H9 (cell line): ENCODE measurements around the gene TNFRSF4. TPM values are rescaled to one million over a fixed set of nuclear protein-coding genes. Genes with fewer than 3 reads are reported as not detected.

Experiments used
- DNase-seq: peaks from one replicate; pipeline ENCODE4 v3.0.0-alpha.2; 2017
- H2AFZ ChIP-seq: one replicate; pipeline ENCODE4 v1.6.1; 2013; ENCODE audit warnings: mild to moderate bottlenecking, low read length, control low read depth, moderate library complexity
- H2AK5ac ChIP-seq: 2 replicates; pipeline ENCODE4 v1.6.1; 2013; ENCODE audit warnings: low read length, control low read depth, mixed read lengths; ENCODE audit not compliant: insufficient read length
- H2BK120ac ChIP-seq: one replicate; pipeline ENCODE4 v1.6.1; 2013; ENCODE audit warnings: low read depth, mild to moderate bottlenecking, low read length, control low read depth, inconsistent platforms; ENCODE audit not compliant: poor library complexity, severe bottlenecking
- H2BK12ac ChIP-seq: 2 replicates; pipeline ENCODE4 v1.6.1; 2013; ENCODE audit warnings: low read length, control low read depth, mixed read lengths, low read depth; ENCODE audit not compliant: insufficient read length
- H2BK15ac ChIP-seq: 2 replicates; pipeline ENCODE4 v1.6.1; 2013; ENCODE audit warnings: low read depth, low read length, control low read depth
- H2BK20ac ChIP-seq: one replicate; pipeline ENCODE4 v1.6.1; 2013; ENCODE audit warnings: low read depth, mild to moderate bottlenecking, low read length, control low read depth, inconsistent platforms; ENCODE audit not compliant: poor library complexity, severe bottlenecking
- H2BK5ac ChIP-seq: 2 replicates; pipeline ENCODE4 v1.6.1; 2013; ENCODE audit warnings: low read length, control low read depth, mixed read lengths; ENCODE audit not compliant: insufficient read length
- H3K14ac ChIP-seq: 2 replicates; pipeline ENCODE4 v1.6.1; 2013; ENCODE audit warnings: low read length, control low read depth; ENCODE audit not compliant: insufficient read depth
- H3K18ac ChIP-seq: 2 replicates; pipeline ENCODE4 v1.6.1; 2013; ENCODE audit warnings: low read depth, mild to moderate bottlenecking, mixed read lengths, low read length, control low read depth; ENCODE audit not compliant: insufficient read length
- H3K23ac ChIP-seq: 2 replicates; pipeline ENCODE4 v1.6.1; 2013; ENCODE audit warnings: low read length, control low read depth, mixed read lengths, low read depth; ENCODE audit not compliant: insufficient read length
- H3K23me2 ChIP-seq: 2 replicates; pipeline ENCODE4 v1.6.1; 2013; ENCODE audit warnings: low read depth, mild to moderate bottlenecking, mixed read lengths, low read length, control low read depth; ENCODE audit not compliant: insufficient read length, poor library complexity, severe bottlenecking
- H3K27ac ChIP-seq: 2 replicates; pipeline ENCODE4 v1.5.1; 2013; ENCODE audit warnings: low read length, control low read depth, mixed read lengths, low read depth; ENCODE audit not compliant: insufficient read length
- H3K27me3 ChIP-seq: 2 replicates; pipeline ENCODE4 v1.6.1; 2013; ENCODE audit warnings: low read length, control low read depth, inconsistent platforms; ENCODE audit not compliant: insufficient read depth
- H3K4ac ChIP-seq: 2 replicates; pipeline ENCODE4 v1.6.1; 2013; ENCODE audit warnings: low read depth, mild to moderate bottlenecking, control low read depth, inconsistent platforms, low read length, moderate library complexity
- H3K4me1 ChIP-seq: 2 replicates; pipeline ENCODE4 v1.6.1; 2013; ENCODE audit warnings: low read length, control low read depth, inconsistent platforms; ENCODE audit not compliant: insufficient read depth
- H3K4me2 ChIP-seq: 2 replicates; pipeline ENCODE4 v1.6.1; 2013; ENCODE audit warnings: low read length, control low read depth, mixed read lengths; ENCODE audit not compliant: insufficient read length, insufficient read depth
- H3K56ac ChIP-seq: 2 replicates; pipeline ENCODE4 v1.6.1; 2013; ENCODE audit warnings: low read depth, mild to moderate bottlenecking, mixed read lengths, low read length, control low read depth; ENCODE audit not compliant: insufficient read length
- H3K79me1 ChIP-seq: 2 replicates; pipeline ENCODE4 v1.6.1; 2013; ENCODE audit warnings: low read depth, mild to moderate bottlenecking, moderate library complexity, low read length, control low read depth, inconsistent platforms; ENCODE audit not compliant: insufficient read depth, poor library complexity, severe bottlenecking
- H3K79me2 ChIP-seq: 2 replicates; pipeline ENCODE4 v1.6.1; 2013; ENCODE audit warnings: low read length, control low read depth, inconsistent platforms; ENCODE audit not compliant: insufficient read depth
- H3K9ac ChIP-seq: 2 replicates; pipeline ENCODE4 v1.6.1; 2013; ENCODE audit warnings: low read length, control low read depth, mixed read lengths; ENCODE audit not compliant: insufficient read length; ENCODE audit errors: extremely low read depth
- H3K9me3 ChIP-seq: one replicate; pipeline ENCODE4 v1.6.1; 2013; ENCODE audit warnings: low read depth, low read length, inconsistent platforms; ENCODE audit not compliant: control insufficient read depth
- H3T11ph ChIP-seq: one replicate; pipeline ENCODE4 v1.6.1; 2013; ENCODE audit warnings: mild to moderate bottlenecking, low read length, control low read depth, inconsistent platforms
- H4K20me1 ChIP-seq: one replicate; pipeline ENCODE4 v1.6.1; 2013; ENCODE audit not compliant: control insufficient read depth, insufficient read length, insufficient read depth
- H4K5ac ChIP-seq: 2 replicates; pipeline ENCODE4 v1.6.1; 2013; ENCODE audit warnings: low read depth, mild to moderate bottlenecking, mixed read lengths, low read length, control low read depth; ENCODE audit not compliant: insufficient read length
- H4K8ac ChIP-seq: replicated peaks from 2 replicates; pipeline ENCODE4 v1.6.1; 2013; ENCODE audit warnings: low read length, control low read depth, mixed read lengths, low read depth; ENCODE audit not compliant: insufficient read length
- H4K91ac ChIP-seq: 2 replicates; pipeline ENCODE4 v1.6.1; 2013; ENCODE audit warnings: low read depth, mild to moderate bottlenecking, moderate library complexity, mixed read lengths, low read length, control low read depth; ENCODE audit not compliant: insufficient read length
- H3K27ac Mint-ChIP-seq, 3 experiments: 2 replicates in 2 of 3; 3 replicates in 1 of 3; pipeline ENCODE4 v1.8.0; 2020 to 2021; ENCODE audit warnings: mixed read lengths in 3 of 3, mild to moderate bottlenecking in 1 of 3, moderate library complexity in 1 of 3
- H3K27me3 Mint-ChIP-seq: 2 replicates; pipeline ENCODE4 v1.8.0; 2021; ENCODE audit warnings: low read depth, mild to moderate bottlenecking, moderate library complexity, mixed read lengths
- H3K36me3 Mint-ChIP-seq, 3 experiments: 2 replicates in 2 of 3; 3 replicates in 1 of 3; pipeline ENCODE4 v1.8.0; 2020 to 2021; ENCODE audit warnings: low read depth in 3 of 3, mixed read lengths in 3 of 3; ENCODE audit not compliant: insufficient read depth in 1 of 3
- H3K4me1 Mint-ChIP-seq, 2 experiments: 2 replicates each; pipeline ENCODE4 v1.8.0; 2020; ENCODE audit warnings: mixed read lengths in 2 of 2
- H3K4me3 Mint-ChIP-seq, 2 experiments: 2 replicates in 1 of 2; 3 replicates in 1 of 2; pipeline ENCODE4 v1.8.0; 2020 to 2021; ENCODE audit warnings: mild to moderate bottlenecking in 2 of 2, mixed read lengths in 2 of 2, moderate library complexity in 1 of 2
- H3K9me3 Mint-ChIP-seq, 2 experiments: 2 replicates in 1 of 2; 3 replicates in 1 of 2; pipeline ENCODE4 v1.8.0; 2020; ENCODE audit warnings: mild to moderate bottlenecking in 2 of 2, mixed read lengths in 2 of 2, moderate library complexity in 1 of 2
- WGBS: extraction: QIAGEN DNeasy Blood & Tissue Kit; methylation state at CpG from one replicate; pipeline ENCODE4 v1.1.7; 2013; ENCODE audit warnings: missing lambda C conversion rate, low lambda C conversion rate, mixed read lengths; ENCODE audit not compliant: insufficient read length; ENCODE audit errors: extremely low coverage; 5-methylcytosine and 5-hydroxymethylcytosine counted together
- total RNA-seq: library from RNA; stranded (reverse); gene quantifications from 2 replicates; pipeline ENCODE4 v1.2.1, GENCODE V29; 2021
- TF ChIP-seq, protein P1 (sequence below): fragments of 200-600 bp; sonication (generic); conservative IDR thresholded peaks from 3 replicates; pipeline ENCODE4 v1.8.0; 2021; ENCODE audit warnings: antibody characterized with exemption, mild to moderate bottlenecking

Gene TNFRSF4
- total RNA-seq, 1 experiment from 2014 or later = 0.24 TPM

DNA sequence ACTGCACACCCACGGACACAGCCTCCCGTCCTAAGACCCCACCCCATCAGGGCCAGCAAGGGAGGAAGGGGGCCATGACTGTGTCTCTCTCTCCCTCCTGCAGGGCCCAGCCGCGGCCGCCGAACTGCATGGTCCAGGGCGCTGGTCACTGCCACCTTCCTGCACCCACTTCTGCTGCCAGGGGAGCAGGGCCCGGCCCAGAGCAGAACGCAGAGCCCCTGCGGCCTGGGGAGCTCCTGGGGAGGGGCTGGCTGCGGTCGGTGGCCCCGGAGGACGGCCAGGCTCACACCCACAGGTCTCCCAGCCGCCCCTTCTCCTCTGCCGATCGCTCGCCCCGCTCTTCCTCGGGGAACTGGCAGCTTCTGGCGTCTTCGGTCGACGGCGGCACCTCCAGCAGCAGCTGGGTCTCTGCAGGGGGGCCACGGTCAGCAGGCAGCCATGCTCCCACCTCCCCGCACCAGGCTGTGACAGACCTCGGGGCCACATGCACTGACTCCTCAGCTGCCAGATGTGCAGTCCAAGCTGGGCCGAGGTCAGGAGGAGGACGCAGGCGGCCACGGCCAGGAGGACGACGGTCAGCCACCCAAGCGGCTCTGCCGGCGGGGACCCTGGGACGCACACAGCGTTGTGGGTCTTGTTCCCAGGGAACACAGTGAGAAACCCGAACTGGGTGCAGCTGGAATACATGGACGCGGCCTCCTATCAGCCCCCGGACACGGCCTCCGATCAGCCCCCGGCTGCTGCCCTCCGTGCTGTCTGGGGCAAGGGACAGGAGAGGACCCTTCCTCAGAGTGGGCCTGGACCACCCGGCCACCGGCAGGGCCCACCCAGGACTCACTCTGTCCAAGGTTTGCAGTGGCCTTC, 10.2 kb downstream of the TNFRSF4 start:
- H2BK5ac ChIP-seq = no peak overlapping the region
- H3K23me2 ChIP-seq = peaks cover 3% of the 10 kb centered on the region
- H3K4ac ChIP-seq = no peak overlapping the region
- no peaks in the 10 kb centered on the region for H3K4me1 ChIP-seq
- H2AFZ ChIP-seq = no peak overlapping the region
- no peaks in the 10 kb centered on the region for H4K20me1 ChIP-seq
- no peaks in the 10 kb centered on the region; the same call in 1 of the 2 replicates for H3K27me3 ChIP-seq
- no peaks in the 10 kb centered on the region for H3K79me1 ChIP-seq
- no peak overlapping the region for H3K14ac ChIP-seq
- no peaks in the 10 kb centered on the region for H3K9me3 Mint-ChIP-seq
- no peak overlapping the region for H3K23ac ChIP-seq
- H4K8ac ChIP-seq = no peak overlapping the region
- H3K18ac ChIP-seq = no peak overlapping the region
- no peak overlapping the region for H2BK12ac ChIP-seq
- WGBS = no CpG with 5 or more reads among the region's 49 CpGs
- peaks cover 25% of the 10 kb centered on the region for H3K27me3 Mint-ChIP-seq
- H3K9me3 ChIP-seq = no peaks in the 10 kb centered on the region
- peaks cover 4 to 10% of the 10 kb centered on the region in 2 experiments for H3K4me1 Mint-ChIP-seq
- no peak overlapping the region for H3K27ac Mint-ChIP-seq
- H3K79me2 ChIP-seq = no peaks in the 10 kb centered on the region
- no peak overlapping the region for H3K27ac ChIP-seq
- H3K4me3 Mint-ChIP-seq = no peak overlapping the region
- H3K9ac ChIP-seq = no peak overlapping the region
- no peak overlapping the region for H2BK120ac ChIP-seq
- no peak overlapping the region for H4K5ac ChIP-seq
- TF ChIP-seq, protein P1, sequence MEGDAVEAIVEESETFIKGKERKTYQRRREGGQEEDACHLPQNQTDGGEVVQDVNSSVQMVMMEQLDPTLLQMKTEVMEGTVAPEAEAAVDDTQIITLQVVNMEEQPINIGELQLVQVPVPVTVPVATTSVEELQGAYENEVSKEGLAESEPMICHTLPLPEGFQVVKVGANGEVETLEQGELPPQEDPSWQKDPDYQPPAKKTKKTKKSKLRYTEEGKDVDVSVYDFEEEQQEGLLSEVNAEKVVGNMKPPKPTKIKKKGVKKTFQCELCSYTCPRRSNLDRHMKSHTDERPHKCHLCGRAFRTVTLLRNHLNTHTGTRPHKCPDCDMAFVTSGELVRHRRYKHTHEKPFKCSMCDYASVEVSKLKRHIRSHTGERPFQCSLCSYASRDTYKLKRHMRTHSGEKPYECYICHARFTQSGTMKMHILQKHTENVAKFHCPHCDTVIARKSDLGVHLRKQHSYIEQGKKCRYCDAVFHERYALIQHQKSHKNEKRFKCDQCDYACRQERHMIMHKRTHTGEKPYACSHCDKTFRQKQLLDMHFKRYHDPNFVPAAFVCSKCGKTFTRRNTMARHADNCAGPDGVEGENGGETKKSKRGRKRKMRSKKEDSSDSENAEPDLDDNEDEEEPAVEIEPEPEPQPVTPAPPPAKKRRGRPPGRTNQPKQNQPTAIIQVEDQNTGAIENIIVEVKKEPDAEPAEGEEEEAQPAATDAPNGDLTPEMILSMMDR = no peak
- no peaks in the 10 kb centered on the region for H3K36me3 Mint-ChIP-seq
- DNase-seq = peak; percentile 32
- H2AK5ac ChIP-seq = no peak overlapping the region
- no peak overlapping the region for H2BK20ac ChIP-seq
- H3K56ac ChIP-seq = no peak overlapping the region
- no peak overlapping the region for H4K91ac ChIP-seq
- no peak overlapping the region for H2BK15ac ChIP-seq
- no peak overlapping the region for H3K4me2 ChIP-seq
- H3T11ph ChIP-seq = no peak overlapping the region
